ENCODE data around the gene CISD3.
"Not testable (repeated sequence)": the region's sequence is repeated elsewhere in the genome, so short reads cannot be mapped to it uniquely, and the experiment has no call there.

Gene CISD3

DNA sequence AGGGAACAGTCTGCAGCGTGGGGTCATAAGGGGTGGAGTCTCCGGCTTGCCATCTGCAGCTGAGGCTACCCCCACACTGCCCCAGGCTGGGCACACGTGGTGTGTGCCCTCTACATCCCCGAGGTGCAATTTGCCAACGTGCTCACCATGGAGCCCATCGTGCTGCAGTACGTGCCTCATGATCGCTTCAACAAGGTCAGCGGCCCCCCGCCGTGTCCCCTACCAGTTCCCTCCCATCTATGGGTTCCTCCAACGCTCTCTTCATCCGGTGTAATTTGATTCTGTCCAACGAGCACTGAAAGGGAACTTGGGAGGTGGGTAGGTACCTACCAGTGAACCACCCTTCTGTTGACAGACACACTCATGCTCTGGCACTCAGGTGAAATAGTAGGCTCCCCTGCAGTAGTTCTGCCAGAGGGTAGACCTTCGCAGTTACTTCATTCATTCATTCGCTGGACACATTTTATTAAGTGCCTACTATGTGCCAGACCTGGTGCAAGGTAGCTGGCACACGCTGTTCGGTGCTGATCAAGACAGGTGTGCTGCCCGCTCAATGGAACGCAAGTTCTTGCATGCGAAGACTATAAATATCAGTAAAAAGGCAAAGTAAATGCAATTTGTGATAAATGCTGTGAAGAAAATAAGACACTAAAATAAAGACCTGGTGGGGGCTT, 22.3 kb upstream of the CISD3 start:
- DNase-seq (ENCODE audit: low read depth), result no peak

DNA sequence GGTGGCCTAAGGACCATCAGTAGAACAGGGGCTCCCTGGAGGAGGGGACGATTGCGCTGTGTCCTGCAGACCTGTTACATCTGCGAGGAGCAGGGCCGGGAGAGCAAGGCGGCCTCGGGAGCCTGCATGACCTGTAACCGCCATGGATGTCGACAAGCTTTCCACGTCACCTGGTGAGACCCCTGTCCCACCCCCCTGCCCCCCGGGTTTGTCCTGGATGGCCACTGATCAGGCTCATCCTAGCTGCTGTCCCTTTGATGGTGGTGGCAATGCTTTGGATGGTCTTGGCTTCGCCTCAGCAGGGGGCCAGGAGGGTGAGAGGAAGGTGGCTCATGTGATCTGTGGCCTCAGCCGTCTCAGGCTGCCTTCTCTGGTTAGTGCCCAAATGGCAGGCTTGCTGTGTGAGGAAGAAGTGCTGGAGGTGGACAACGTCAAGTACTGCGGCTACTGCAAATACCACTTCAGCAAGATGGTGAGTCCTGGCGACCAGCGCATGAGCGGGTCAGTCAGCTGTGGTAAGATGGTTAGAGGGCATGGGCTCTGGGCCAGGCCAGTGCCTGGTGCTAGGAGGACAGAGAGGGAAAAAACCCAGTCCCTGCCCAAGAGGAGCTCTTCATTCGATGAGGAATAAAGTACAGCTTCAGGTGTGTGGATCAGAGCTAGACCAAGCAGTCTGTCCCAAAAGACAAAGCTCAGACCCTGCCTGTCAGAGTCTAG, 20.9 kb upstream of the CISD3 start:
- DNase-seq (ENCODE audit: low read depth), result no peak

DNA sequence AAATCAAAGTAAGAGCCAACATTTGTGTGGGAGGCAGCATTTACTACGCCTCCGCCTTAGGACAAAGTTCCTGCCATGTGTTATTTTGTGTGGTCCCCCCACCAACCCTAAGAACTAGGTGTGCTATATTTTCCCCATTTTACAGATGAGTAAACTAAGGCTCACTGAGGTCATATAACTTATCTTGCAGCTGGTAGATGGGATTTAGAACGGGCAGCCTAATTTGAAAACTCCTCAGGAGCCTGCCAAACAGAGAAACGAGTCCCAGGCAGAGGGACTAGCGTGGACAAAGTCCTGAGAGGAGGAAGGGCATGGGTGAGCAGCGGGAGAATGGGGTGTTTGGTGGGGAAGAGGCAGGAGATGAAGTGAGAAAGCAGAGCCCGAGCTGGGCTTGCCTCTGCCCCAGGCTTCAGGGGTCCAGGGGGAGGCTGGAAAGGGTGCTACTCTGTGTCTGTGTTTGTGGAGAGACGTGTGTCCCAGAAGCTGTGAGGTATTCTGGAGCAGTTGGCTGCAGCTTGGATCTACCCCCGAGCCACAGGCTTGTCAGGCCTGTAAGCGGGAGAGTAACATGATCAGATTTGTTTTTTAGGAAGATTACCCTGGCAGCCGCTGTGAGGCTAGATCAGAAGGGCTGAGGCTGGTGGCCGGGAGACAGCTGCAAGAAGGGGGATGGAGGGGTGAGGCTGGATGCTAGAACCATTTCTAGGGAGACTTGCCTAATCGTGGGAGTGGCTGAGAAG, 20.1 kb upstream of the CISD3 start:
- DNase-seq (ENCODE audit: low read depth), result no peak

DNA sequence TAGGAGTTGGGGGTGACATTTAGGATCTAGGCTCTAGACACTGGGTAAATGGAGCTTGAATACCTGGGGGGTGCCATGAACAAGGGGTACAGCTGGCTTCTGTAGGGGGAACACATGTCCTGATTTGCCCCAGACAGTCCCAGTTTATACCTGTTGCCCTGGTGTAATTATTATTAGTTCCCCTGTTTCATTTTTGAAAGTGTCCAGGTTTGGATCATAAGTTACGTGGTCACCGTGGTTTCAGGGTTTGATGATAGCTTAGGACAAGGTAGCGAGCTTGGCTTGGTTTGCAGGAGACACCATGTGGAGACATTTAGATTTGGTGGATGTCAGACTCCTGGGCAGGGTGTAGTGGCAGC, 19.6 kb upstream of the CISD3 start:
- no peak for DNase-seq (ENCODE audit: low read depth)

DNA sequence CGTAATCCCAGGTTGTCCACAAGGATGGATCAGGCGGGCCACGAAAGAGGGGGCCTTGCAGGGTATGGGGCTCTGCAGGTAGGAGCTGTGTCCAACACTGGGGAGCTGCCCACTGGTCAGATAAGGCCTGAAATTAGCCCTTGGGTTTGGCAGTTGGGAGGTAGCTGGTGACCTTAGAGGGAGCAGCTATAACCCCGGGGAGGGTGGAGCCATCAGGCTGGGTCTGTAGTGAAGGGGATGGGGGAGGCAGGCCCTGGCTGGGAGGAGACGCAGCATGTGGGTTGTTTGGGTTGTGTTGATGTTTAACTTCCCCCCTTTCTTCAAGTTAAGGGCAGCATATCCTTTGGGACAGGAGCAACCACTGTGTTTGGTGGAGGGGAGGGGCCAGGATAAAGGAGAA, 19.2 kb upstream of the CISD3 start:
- no peak for DNase-seq (ENCODE audit: low read depth)

DNA sequence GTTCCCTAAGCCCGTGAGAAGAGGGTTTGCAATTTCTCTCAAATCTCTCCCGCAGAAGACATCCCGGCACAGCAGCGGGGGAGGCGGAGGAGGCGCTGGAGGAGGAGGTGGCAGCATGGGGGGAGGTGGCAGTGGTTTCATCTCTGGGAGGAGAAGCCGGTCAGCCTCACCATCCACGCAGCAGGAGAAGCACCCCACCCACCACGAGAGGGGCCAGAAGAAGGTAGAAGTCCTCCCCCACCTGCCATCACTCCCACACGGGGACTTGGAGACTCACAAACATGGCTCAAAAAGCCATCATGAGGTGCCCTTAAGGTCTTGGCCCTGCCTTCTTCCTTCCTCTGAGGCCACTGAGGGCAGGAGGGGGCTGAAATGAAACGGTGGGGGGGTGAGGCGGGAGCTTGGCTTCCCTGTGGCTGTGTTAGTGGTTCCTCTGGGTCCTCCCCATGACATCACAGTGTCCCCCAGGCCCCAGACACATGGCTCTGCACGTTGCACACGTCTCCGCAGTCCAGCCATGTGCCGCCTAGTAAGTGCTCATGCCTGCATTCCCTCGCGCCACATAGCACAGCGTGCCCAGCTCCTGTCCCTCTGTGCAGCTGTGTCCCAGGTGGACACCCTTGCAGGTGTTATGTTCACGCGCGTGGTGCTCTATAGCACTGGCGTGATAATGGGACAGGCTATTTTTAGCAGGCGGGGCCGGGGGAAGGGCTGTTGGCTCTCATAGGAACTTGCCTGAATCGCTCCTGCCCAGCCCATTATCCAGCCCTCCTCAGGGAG, 18.2 kb upstream of the CISD3 start:
- no peak for DNase-seq (ENCODE audit: low read depth)

DNA sequence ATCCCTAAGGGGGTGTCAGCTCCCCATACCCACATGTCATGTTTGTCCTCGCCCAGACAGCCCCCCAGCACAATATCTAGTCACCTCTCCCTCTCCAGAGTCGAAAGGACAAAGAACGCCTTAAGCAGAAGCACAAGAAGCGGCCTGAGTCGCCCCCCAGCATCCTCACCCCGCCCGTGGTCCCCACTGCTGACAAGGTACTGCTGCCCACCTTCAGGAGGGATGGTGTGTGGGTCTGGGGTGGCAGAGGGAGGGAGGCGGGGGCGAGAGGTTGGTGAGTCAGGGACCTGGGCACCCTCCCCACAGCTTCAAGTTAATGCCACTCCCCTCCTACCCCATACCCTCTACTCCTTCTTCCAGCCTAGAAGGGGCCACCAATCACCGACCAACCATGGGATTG, 17.5 kb upstream of the CISD3 start:
- DNase-seq (ENCODE audit: low read depth), result no peak

DNA sequence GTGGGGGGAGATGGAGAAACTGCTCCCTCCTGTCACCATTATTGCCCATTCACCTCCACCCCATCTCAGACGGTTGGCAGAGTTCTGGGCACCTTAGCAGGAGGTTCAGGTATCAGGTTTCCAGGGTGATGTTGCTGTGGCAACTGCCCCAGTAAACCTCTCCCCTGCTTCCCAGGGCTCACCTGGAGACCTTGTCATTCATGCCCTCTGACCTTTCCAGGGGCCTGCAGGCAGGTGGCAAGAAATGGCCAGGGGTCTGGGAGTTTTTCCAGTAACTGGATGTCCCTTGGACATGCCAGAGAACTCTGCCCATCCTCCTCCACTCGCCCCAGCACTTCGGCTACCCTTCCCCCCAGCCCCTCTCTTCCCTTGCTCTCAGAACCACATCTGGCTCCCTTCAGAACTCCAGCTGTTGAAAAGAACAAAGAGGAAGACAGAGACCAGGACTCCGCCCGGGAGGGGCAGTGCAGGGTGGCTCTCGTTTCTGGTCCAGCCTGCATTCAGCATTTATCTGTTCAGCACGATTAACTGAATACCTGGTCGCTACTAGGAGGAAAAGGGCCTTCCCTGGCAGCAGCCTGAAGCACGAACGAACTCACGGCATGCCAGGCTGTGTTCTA, 16.6 kb upstream of the CISD3 start:
- no peak for DNase-seq (ENCODE audit: low read depth)

DNA sequence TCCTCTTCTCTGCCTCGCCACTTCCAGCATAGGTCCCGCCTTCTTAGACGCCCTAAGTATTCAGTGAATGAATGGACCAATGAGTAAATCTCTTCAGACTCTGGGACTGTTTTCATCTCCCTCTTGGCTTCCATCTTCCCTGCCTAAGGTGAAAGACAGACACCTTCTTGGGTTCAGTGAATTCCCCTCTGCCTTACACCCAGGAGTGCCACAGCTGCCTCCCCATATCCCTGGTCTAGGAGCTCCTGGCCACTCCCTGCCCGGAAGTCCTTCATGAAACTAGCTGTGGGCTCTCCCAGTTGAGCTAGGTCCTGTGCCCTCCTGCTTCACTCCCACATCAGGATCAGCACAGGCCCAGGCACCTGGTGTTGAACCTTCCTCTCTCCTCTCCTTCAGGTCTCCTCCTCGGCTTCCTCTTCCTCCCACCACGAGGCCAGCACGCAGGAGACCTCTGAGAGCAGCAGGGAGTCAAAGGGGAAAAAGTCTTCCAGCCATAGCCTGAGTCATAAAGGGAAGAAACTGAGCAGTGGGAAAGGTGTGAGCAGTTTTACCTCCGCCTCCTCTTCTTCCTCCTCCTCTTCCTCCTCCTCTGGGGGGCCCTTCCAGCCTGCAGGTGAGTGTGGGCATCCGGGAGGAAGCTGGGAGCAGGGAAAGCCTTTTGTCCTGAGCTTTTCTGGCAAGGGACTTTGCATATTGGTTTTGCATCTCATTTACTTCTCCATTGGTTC, 14.8 kb upstream of the CISD3 start:
- no peak for DNase-seq (ENCODE audit: low read depth)

DNA sequence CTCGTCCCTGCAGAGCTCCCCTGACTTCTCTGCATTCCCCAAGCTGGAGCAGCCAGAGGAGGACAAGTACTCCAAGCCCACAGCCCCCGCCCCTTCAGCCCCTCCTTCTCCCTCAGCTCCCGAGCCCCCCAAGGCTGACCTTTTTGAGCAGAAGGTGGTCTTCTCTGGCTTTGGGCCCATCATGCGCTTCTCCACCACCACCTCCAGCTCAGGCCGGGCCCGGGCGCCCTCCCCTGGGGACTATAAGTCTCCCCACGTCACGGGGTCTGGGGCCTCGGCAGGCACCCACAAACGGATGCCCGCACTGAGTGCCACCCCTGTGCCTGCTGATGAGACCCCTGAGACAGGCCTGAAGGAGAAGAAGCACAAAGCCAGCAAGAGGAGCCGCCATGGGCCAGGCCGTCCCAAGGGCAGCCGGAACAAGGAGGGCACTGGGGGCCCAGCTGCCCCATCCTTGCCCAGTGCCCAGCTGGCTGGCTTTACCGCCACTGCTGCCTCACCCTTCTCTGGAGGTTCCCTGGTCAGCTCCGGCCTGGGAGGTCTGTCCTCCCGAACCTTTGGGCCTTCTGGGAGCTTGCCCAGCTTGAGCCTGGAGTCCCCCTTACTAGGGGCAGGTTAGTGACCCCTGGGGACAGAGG, 13.7 kb upstream of the CISD3 start:
- DNase-seq (ENCODE audit: low read depth), result no peak

DNA sequence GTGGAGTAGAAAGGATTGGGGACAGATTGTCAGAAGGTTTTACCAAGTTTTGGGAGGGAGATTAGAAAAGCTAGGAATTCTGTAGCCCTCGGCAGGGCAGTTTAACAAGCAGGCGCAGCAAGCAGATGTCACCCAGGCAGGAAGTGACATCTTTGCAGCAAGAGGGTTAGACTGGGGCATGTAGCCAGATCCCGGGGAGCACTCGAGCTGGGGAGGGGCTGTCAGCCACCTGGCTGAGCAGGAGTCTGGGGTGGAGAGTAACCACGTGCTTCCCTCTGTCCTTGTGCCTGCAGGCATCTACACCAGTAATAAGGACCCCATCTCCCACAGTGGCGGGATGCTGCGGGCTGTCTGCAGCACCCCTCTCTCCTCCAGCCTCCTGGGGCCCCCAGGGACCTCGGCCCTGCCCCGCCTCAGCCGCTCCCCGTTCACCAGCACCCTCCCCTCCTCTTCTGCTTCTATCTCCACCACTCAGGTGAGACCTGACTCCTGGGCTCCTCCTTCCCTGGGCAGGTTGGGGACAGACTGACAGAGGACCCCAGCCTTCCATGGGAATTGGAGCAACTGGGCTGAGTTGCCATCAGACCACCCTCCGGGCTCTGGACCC, 12.9 kb upstream of the CISD3 start:
- DNase-seq (ENCODE audit: low read depth), result no peak

DNA sequence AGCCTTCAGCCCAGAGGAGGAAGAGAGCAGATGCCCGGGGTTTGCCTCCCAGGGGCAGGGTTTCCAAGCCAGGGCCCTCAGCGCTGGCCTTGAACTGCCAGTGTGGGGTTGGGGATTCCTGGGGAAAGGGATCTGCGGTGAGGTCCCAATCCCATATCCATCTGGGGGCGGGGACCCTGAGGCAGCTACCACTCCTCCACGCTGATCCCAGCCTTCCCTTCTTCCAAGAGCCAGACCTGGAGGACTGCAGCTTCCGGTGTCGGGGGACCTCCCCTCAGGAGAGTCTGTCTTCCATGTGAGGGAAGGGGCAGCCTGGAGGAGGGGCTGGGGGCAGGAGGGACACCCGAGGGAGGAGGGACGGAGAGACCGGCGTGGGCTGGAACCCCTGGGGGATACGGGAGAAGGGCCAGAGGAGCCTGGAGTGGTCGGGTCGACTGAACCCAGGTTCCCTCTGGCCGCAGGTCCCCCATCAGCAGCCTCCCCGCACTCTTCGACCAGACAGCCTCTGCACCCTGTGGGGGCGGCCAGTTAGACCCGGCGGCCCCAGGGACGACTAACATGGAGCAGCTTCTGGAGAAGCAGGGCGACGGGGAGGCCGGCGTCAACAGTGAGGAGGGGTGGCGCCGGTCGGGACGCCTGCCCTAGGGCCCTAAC, 10.7 kb upstream of the CISD3 start:
- DNase-seq (ENCODE audit: low read depth), result no peak

DNA sequence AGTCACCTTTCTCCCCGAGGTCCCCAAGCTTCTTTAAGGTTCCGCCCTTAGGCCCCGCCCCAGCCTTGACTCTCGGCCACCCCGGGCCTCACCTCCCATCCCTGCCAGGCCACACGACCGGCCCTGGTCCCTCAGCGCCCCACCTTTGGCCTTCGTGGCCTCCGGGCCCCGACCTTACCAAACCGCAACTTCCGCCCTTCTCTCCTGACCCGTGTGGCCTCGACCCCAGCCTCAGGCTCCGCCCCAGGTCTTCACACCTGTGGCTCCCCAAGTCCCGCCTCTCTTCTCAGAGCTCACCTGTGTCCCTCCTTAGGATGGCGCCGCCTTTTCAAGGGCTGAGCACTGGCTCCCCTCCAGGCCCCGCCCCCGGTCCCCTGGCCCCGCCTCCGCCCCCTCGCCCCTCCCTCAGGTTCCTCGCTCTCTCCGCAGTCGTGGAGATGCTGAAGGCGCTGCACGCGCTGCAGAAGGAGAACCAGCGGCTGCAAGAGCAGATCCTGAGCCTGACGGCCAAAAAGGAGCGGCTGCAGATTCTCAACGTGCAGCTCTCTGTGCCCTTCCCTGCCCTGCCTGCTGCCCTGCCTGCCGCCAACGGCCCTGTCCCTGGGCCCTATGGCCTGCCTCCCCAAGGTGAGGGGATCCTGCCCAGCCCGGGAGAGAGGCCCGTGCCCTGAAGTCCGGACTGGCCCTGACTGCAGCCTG, 10.0 kb upstream of the CISD3 start:
- DNase-seq (ENCODE audit: low read depth), result no peak

DNA sequence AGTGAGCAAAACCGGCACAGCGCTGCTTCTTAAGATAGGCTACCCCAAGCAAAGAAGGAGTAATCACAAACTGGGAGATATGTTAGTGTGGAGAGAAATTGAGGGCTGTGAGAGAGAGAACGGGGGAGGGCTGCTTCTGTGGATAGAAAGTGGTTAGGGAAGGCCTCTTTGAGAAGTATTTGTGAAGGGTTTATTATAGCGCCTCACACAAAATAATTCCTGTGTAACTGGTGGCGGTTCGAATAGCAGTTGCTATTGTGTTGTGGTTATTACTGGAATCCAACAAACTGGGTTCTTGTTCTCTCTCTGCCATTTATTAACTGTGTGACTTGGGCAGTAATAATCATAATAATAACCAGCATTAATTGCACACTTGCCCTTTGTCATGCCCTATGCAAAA, 9.2 kb upstream of the CISD3 start:
- no peak for DNase-seq (ENCODE audit: low read depth)

DNA sequence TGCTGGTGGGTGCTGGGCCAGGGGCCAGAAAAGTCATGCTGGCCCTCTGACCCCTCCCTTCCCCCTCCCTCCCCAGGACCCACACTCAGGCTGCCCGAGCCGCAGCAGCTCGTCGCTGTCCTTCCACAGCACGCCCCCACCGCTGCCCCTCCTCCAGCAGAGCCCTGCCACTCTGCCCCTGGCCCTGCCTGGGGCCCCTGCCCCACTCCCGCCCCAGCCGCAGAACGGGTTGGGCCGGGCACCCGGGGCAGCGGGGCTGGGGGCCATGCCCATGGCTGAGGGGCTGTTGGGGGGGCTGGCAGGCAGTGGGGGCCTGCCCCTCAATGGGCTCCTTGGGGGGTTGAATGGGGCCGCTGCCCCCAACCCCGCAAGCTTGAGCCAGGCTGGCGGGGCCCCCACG, 8.3 kb upstream of the CISD3 start:
- no peak for DNase-seq (ENCODE audit: low read depth)

DNA sequence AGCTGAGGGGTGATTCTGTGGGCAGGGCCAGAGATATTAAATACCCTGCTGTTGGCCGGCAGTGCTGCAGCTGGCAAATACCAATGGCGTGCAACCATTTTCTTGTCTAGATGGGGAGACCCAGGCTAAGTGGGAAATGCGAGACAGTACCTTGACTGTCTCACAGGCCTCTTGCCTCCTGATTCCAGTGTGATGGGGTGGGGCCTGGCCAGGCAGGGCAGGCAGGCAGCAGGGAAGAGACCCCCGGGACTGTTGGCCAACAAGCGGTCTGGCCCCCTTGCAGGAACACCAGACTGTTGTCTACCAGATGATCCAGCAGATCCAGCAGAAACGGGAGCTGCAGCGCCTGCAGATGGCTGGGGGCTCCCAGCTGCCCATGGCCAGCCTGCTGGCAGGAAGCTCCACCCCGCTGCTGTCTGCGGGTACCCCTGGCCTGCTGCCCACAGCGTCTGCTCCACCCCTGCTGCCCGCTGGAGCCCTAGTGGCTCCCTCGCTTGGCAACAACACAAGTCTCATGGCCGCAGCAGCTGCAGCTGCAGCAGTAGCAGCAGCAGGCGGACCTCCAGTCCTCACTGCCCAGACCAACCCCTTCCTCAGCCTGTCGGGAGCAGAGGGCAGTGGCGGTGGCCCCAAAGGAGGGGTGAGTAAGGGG, 5.7 kb upstream of the CISD3 start:
- DNase-seq (ENCODE audit: low read depth), result no peak

DNA sequence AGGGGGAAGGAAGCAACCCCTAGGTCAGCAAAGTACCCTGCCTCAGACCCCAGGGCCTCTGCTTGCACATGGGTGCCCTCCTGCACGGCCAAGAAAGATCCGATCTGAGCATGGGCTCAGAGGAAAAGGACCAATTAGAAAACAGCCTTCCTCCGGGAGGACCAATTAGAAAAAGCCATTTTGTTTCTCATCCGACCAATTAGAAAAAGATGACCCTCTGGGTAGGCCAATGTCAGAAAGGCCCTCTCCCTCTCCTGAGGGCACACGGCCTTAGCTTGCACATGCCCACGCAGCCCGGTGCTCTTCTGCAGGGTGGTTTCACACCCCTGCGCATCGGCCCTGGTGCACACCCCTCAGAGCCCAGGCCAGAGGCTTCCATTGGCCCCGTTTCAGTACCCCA, 5.1 kb upstream of the CISD3 start:
- DNase-seq (ENCODE audit: low read depth), result no peak

DNA sequence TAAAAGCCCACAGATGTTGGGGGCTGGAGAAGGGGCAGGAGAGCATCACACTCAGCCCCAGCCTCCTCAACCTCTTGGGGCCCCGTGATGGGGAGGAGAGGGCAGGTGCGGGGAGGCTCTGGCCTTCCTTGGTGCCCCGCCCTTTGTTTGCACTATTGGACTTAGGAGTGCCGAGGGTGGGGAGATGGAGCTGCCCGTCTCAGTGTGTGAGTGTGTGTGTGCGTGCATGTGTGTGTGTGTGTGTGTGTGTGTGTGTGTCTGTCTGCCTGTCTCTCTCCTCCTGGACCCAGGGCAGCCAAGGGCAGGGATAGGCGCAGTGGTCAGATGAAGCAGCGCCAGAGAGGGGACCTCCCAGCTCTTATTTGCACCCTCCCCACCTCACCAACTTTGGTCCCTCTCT, 4.0 kb upstream of the CISD3 start:
- DNase-seq (ENCODE audit: low read depth), result not testable (repeated sequence)

DNA sequence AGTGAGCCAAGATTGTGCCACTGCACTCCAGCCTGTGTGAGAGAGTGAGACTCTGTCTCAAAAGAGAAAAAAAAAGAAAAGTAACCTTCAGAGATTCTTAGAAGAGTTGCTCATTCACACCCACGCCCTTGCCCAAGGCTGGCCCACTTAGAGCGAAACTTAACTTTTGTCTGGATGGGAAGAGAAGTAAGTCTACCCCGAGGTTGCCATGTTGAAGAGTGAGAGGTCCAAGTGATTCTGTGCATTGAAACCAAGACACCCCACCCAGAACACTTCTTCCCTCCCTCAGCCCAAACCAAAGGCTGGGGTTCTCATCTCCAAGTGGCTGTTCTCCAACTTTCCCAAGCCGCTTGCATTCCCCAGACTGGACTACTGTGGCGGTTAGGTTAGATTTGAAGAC, 2.4 kb upstream of the CISD3 start:
- no peak for DNase-seq (ENCODE audit: low read depth)

Measured in GM04504 (cell line).